Heart right ventricle (tissue), 16 donors: ENCODE measurements around the gene ANO7. TPM values are rescaled to one million over a fixed set of nuclear protein-coding genes. Genes with fewer than 3 reads are reported as not detected.
A peak's percentile ranks its signal among the peaks of the same experiment; 100 is the strongest.

Source experiments
- ATAC-seq, 8 donors: fragments of 200-7000 bp; cut with Tn5 transposase; one replicate each; pipeline ENCODE4 v1.9.1; 2020; ENCODE audit warnings: mild to moderate bottlenecking in 8 of 8, moderate library complexity in 8 of 8, moderate number of reproducible peaks in 1 of 8
- DNase-seq, 2 donors: peaks; one replicate each; pipeline ENCODE4 v3.0.0-alpha.2; 2020
- H3K27ac ChIP-seq, 10 donors: fragments of 200-600 bp; sonication (generic) in 2 of 10; one replicate each; pipeline versions ENCODE4 v1.5.0 to v1.8.0; 2020 to 2022; ENCODE audit warnings: mild to moderate bottlenecking in 3 of 10
- H3K27me3 ChIP-seq, 7 donors: fragments of 200-600 bp; one replicate each; pipeline ENCODE4 v1.8.0; 2021 to 2022; ENCODE audit warnings: mild to moderate bottlenecking in 2 of 7
- H3K36me3 ChIP-seq, 9 donors: fragments of 200-600 bp; sonication (generic) in 1 of 9; one replicate each; pipeline versions ENCODE4 v1.5.0 to v1.8.0; 2020 to 2022; ENCODE audit warnings: mild to moderate bottlenecking in 2 of 9
- H3K4me1 ChIP-seq, 9 donors: fragments of 200-600 bp; sonication (generic) in 1 of 9; one replicate each; pipeline versions ENCODE4 v1.5.0 to v1.8.0; 2020 to 2022; ENCODE audit warnings: mild to moderate bottlenecking in 4 of 9
- H3K4me3 ChIP-seq, 10 donors: fragments of 200-600 bp; sonication (generic) in 2 of 10; one replicate each; pipeline versions ENCODE4 v1.5.0 to v1.8.0; 2020 to 2022; ENCODE audit warnings: mild to moderate bottlenecking in 7 of 10, moderate library complexity in 2 of 10
- H3K9me3 ChIP-seq, 11 donors: fragments of 200-600 bp in 10 of 11; sonication (generic) in 2 of 11; one replicate each; pipeline versions ENCODE4 v1.5.0 to v1.8.0; 2013 to 2022; ENCODE audit warnings: mild to moderate bottlenecking in 2 of 11, control low read depth in 1 of 11, moderate library complexity in 1 of 11
- WGBS, 2 donors: extraction: QIAGEN DNeasy Blood & Tissue Kit; methylation state at CpG; one replicate each; pipeline ENCODE4 v1.1.7; 2013; ENCODE audit warnings: inconsistent platforms in 1 of 2; 5-methylcytosine and 5-hydroxymethylcytosine counted together
- intact Hi-C, 10 donors: fragments of 100-400 bp; cut with DNase I; formaldehyde crosslinking; loops; one replicate each; pipeline versions ENCODE4 v1.11.1 to v1.14.2; 2022
- polyA plus RNA-seq, 2 donors: library from polyadenylated mRNA; stranded (reverse); fragments of 200-250 nt; gene quantifications; one replicate each; pipeline ENCODE4 v1.2.3, GENCODE V29; 2013
- total RNA-seq, 10 donors: library from RNA; stranded (reverse); fragmentation: NEBNext Ultra II Directional in 3 of 10; extraction: Animal tissue kit (Norgen Biotek cat#: 25700) in 3 of 10; gene quantifications; one replicate each; pipeline versions ENCODE4 v1.2.1 to v1.2.4, GENCODE V29; 2021 to 2023
- TF ChIP-seq, protein P1 (sequence below), 9 donors: fragments of 200-600 bp; sonication (generic) in 2 of 9; IDR thresholded peaks; one replicate each; pipeline versions ENCODE4 v1.5.0 to v1.8.0; 2021 to 2022; ENCODE audit warnings: antibody characterized with exemption in 9 of 9, mild to moderate bottlenecking in 5 of 9, moderate library complexity in 1 of 9
- donor health status: Arrhythmogenic right ventricular cardiomyopathy.
- donor health status: ischemic (EF 13 %, LVEDD 7.1; RV severe dilation, severe dysfunction).
- donor health status: healthy with polysubstance abuse.
- donor health status: DM: no; HTN: yes; CAD: no.
- donor health status: DM: no; HTN: no; CAD: no.
- donor health status: ischemic (EF 25% LVEDD 6.9; RV normal size, moderate dysfunction).
- donor health status: ischemic (EF 25% LVEDD 5.7; RV mildly dilated, moderate dysfunction).
- donor health status: healthy.
- donor health status: DM: yes; HTN: yes; CAD: no.
- donor health status: Ischemic cardiomyopathy.
- donor health status: ischemic (EF 35%, LVEDD 5.7; RV mildly dilated, moderate dysfunction).
- donor health status: nonischemic (EF 11% LVEDD 7.7; RV severe dilation, severe dysfunction).
- donor health status: DM: yes; HTN: yes; CAD: no.
- donor health status: PGD.
- donor health status: ischemic (EF 29% LVEDD 5.4; RV normal size, mild dysfunction).
- donor health status: nonischemic (EF 23%, LVEDD 6.1; RV moderate dilation, normal function).

ANO7 gene
- total and polyA plus RNA-seq, 12 donors: 0.61 to 3.0 (median 1.6) TPM

DNA sequence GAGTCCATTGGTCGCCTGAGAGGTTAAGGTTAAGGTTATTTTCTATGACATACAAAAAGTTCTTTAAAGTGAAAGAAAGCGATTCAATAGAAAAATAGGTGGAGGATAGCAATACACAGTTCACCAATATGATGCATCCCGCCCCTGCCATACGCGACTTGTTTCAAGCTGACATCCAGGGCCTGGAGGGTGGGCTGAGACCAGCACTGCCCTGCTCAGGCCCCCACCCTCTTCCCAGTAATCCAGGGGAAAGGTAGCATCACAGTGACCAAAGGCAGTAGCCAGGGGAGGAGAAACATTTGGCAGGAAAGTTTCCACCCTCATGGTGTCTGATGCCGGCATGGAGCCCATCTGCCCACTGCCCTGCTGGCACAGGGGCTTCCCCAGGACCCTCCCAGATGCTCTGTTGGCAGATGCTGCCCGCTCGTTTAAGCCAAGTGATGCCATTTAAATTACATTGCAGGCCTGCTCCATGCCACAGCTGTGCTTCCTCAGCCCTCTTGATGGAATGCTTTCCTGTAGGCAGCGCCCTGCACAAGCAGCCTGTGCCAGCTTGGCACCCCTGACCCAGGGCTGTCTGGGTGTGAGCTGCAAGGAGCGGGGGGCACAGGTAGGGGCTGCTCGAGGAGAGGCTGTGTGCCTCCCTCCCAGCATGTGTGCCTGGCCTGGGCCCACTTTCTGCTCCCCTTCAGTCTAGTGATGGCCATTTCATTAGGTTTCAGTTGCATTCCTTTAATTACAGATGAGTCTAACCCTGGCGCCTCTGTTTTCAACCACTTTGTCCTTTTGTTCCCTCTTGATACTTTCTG lies 10.7 kb upstream of the ANO7 start:
- no peak for DNase-seq
- no peaks in the 10 kb centered on the region for H3K4me1 ChIP-seq
- H3K9me3 ChIP-seq: no peaks in the 10 kb centered on the region
- no peaks in the 10 kb centered on the region for H3K27me3 ChIP-seq
- no peak overlapping the region for H3K27ac ChIP-seq
- 95 to 97% methylated on average over 12 of the region's 12 CpGs for WGBS, 2 donors
- ATAC-seq: no peak
- no peak overlapping the region for H3K4me3 ChIP-seq
- H3K36me3 ChIP-seq: peaks cover 0 to 89% (median 17%) of the 10 kb centered on the region in 9 donors
- intact Hi-C loops: no loop called here
- TF ChIP-seq, protein P1, sequence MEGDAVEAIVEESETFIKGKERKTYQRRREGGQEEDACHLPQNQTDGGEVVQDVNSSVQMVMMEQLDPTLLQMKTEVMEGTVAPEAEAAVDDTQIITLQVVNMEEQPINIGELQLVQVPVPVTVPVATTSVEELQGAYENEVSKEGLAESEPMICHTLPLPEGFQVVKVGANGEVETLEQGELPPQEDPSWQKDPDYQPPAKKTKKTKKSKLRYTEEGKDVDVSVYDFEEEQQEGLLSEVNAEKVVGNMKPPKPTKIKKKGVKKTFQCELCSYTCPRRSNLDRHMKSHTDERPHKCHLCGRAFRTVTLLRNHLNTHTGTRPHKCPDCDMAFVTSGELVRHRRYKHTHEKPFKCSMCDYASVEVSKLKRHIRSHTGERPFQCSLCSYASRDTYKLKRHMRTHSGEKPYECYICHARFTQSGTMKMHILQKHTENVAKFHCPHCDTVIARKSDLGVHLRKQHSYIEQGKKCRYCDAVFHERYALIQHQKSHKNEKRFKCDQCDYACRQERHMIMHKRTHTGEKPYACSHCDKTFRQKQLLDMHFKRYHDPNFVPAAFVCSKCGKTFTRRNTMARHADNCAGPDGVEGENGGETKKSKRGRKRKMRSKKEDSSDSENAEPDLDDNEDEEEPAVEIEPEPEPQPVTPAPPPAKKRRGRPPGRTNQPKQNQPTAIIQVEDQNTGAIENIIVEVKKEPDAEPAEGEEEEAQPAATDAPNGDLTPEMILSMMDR (IDR thresholded peaks at IDR 0.05): no peak

DNA sequence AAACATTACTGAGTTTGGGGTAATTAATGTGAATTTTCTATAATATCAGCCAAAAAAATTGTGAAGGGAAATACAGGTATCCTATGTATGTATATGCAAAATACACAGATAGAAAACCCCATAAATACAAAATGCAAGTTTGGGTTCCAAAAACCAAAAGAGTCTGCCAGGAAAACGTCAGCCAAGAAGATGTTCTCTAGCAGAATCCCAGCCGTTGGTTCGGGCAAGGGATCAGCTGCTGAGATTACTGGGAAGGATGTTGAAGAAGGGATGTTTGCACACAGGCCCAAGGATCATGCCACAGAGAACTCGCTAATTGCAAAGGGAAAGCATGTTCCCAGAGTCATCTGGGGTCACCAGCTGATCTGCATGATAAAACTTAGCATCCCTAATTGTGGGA lies 9.5 kb upstream of the ANO7 start:
- H3K4me3 ChIP-seq: no peak overlapping the region
- H3K36me3 ChIP-seq: peaks cover 0 to 92% (median 17%) of the 10 kb centered on the region in 9 donors
- no peaks in the 10 kb centered on the region for H3K27me3 ChIP-seq
- H3K9me3 ChIP-seq: no peaks in the 10 kb centered on the region
- TF ChIP-seq, protein P1 (IDR thresholded peaks at IDR 0.05): no peak
- intact Hi-C loops: no loop called here
- H3K4me1 ChIP-seq: no peaks in the 10 kb centered on the region
- no peak for DNase-seq
- H3K27ac ChIP-seq: peak overlapping the region in 1 of 10 donors; percentile 41
- ATAC-seq: peak in 1 of 8 donors; percentile 29
- WGBS, 2 donors: 73 to 85% methylated on average over 4 of the region's 4 CpGs

DNA sequence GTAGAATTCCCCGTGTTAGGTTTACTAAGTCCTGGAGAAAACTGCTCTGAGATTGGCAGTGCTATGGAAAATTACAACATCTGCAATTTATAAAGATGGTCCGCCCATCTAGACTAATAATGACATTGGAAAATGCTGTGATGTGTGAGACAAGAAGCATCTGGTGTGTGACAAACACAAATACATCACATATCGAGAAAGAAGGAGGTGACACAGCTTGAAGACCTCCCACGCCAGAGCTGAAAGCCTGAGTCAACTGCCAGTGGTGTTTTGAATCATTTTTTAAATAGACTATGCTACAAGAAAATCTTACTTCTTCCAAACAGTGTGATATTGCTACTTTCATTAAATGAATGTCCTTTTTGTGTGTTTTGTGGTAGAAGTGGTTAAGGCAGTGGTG lies 8.6 kb upstream of the ANO7 start:
- Histone ChIP-seq H3K36me3 (peaks cover 0 to 82% (median 17%) of the 10 kb centered on the region in 9 donors), H3K4me1 (no peaks in the 10 kb centered on the region), H3K27ac (no peak overlapping the region), H3K4me3 (no peak overlapping the region), H3K27me3 (no peaks in the 10 kb centered on the region), H3K9me3 (no peaks in the 10 kb centered on the region)
- 77 to 80% methylated on average over 4 of the region's 4 CpGs for WGBS, 2 donors
- intact Hi-C loops: no loop called here
- DNase-seq: no peak
- TF ChIP-seq, protein P1 (IDR thresholded peaks at IDR 0.05): no peak
- peak in 4 of 8 donors; percentile 46 to 66 (median 51) for ATAC-seq

DNA sequence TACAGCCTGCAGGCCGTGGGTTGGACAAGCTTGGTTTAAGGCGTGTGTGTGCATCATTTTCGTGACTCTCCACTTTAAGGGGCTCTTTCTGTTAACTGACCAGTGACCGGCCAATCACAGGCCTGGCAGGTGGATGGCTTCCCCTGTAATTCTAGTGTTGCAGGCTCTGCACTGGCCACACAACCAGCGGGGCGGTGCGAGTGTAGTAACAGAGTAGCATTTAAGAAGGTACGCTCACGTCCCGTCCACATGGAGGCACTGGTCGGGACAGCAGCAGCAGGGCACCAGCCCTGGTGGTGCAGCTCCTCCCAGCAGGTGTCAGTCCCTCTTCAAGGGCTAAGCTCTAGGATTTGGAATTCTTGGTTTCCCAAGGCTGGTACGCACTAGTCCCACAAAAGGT lies 8.0 kb upstream of the ANO7 start:
- Histone ChIP-seq H3K27me3 (no peaks in the 10 kb centered on the region), H3K36me3 (peaks cover 0 to 76% (median 11%) of the 10 kb centered on the region in 9 donors)
- DNase-seq: no peak

More for the DNA sequence above, 8.0 kb upstream of the ANO7 start:
- Histone ChIP-seq H3K4me3 (no peak overlapping the region), H3K4me1 (no peaks in the 10 kb centered on the region), H3K9me3 (no peaks in the 10 kb centered on the region), H3K27ac (no peak overlapping the region)
- WGBS, 2 donors: 90 to 93% methylated on average over 12 of the region's 12 CpGs
- TF ChIP-seq, protein P1 (IDR thresholded peaks at IDR 0.05): no peak
- intact Hi-C loops: no loop called here
- no peak for ATAC-seq
